HL-60/S4 (cell line): ENCODE measurements around the gene STK33.
"Not testable (repeated sequence)": the region's sequence is repeated elsewhere in the genome, so short reads cannot be mapped to it uniquely, and the experiment has no call there.

Experiments used
- in situ Hi-C: fragments of 300-500 bp; cut with MboI; formaldehyde crosslinking; loops from 2 replicates; pipeline ENCODE4 v1.14.3; 2022; ENCODE audit warnings: low sequenced_read_pairs

Gene STK33

DNA sequence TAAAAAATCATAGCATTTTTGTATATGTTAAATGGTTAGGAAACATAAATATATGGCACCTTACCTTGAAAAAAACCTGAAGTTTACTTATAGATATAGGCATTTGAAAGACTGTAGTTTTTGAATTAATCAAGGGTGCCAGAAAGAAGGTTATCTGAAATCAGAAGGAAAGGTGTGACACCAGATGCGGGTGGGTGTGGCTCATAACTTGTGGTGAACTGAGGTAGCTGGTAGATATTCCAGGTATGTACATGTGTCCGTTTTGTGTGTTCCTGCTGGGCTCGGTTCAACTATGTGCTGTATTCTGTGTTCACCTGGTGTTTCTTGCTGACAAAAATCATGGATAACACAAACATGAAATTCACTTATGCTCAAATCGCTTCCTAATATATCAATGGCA lies 35.6 kb downstream of the STK33 start:
- in situ Hi-C loops = loop anchor here (25.0 kb wide), 1 partner anchor 321 kb away; no protein-coding TSS in a partner anchor

GRCh38 chr11:8545698-8546366 lies 48.2 kb downstream of the STK33 start:
- in situ Hi-C loops = no loop called here

DNA sequence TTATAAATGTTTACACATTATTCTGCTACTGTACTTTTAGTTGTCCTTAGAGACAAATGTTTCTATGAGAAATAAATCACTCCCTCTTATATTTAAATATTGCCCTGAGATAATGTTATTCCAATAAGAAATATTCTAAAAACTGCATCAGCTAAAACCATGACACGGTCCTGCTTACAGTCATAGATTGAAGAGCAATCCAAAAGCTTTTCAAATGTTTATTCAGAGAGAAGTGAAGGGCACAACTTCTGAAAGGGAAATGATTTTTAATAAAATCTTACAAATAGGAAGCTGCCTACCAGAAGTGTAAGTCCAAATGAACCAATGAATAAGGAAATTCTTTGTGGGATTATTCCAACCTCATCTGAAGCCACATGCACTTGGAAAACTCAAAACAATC lies 49.2 kb downstream of the STK33 start:
- in situ Hi-C loops = no loop called here

DNA sequence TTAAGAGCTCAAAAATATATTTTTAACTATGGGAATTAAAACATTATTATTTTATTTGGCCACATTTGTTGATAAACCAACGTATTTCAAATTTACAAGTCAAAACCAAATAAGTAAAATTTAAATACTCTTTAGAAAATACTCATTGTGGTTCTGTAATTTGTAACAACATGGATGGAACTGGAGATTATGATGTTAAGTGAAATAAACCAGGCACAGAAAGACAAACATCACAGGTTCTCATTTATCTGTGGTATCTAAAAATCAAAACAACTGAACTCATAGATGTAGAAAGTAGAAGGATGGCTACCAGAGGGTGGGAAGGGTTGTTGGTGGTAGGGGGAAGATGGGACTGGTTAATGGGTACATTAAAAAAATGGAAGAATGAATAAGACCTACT lies 50.8 kb downstream of the STK33 start:
- in situ Hi-C loops = no loop called here

DNA sequence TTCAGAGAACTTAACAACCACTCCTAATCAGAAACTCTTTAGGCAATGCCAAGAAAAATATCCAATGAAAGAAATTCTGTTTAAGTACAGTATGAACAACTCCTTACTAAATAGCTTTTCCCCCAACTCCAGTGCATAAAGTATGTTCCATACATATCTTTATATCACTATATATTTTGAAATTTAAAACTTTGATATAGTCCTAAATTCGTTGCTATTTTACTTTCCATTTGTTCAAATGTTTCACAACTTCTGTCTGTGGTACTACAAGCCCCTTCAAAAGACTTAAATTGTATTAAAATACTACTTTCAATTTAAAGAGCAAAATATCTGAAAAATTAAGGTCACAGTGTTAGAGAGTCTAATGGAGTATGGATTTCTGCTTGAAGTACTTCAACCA lies 52.6 kb downstream of the STK33 start:
- in situ Hi-C loops = no loop called here

DNA sequence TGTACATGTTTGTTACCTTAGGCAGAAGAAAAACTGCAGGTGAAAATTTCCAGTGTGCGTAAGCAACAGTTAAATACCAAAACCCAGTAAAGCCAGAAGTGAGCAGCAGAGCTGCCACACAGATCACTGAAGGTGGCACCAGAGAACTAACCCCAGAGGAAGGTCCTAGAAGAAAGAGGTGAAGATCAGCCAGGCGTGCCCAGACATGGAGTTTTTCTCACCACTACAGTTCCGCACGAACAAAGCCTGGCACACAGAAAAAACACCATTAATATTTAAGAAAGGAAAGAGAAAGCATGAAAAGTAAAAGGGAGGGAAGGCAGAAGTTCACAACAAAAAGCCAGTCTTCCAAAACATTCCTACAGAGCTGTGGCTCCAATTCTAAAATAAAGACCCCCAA lies 60.7 kb downstream of the STK33 start:
- in situ Hi-C loops = no loop called here

- in situ Hi-C loops = no loop called here
Observed at GRCh38 chr11:8532475-8532874, 61.6 kb downstream of the STK33 start.

- in situ Hi-C loops = no loop called here
Observed at GRCh38 chr11:8531982-8532381, 62.0 kb downstream of the STK33 start.

DNA sequence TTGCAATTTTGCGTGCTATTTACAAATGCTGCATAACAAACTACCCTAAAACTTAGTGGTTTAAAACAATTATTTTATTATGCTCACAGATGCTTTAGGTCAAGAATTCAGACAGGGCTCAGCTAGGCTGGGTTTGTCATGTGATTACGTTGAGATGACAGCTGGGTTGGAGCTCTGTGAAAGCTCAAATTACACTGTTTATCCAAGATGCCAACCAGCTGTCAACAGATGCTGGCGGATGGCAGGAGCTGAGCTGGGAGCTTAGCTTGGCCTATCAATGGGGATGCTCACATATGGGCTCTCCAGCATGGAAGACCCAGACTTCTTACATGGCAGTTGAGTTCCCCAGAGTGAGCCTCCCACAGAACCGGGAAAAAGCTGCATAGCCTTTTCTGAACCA lies 62.7 kb downstream of the STK33 start:
- in situ Hi-C loops = no loop called here

GRCh38 chr11:8527939-8528338 lies 66.1 kb downstream of the STK33 start:
- in situ Hi-C loops = no loop called here

DNA sequence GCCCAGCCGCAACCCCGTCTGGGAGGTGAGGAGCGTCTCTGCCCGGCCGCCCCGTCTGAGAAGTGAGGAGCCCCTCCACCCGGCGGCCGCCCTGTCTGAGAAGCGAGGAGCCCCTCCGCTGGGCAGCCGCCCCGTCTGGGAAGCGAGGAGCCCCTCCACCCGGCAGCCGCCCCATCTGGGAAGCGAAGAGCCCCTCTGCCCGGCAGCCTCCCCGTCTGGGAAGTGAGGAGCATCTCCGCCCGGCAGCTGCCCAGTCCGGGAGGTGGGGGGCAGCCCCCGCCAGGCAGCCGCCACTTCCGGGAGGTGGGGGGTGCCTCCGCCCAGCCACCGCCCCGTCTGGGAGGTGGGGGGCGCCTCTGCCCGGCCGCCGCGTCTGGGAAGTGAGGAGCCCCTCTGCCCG lies 70.6 kb downstream of the STK33 start:
- in situ Hi-C loops = no loop called here

- in situ Hi-C loops = no loop called here
Observed at GRCh38 chr11:8512547-8512946, 81.5 kb downstream of the STK33 start.

DNA sequence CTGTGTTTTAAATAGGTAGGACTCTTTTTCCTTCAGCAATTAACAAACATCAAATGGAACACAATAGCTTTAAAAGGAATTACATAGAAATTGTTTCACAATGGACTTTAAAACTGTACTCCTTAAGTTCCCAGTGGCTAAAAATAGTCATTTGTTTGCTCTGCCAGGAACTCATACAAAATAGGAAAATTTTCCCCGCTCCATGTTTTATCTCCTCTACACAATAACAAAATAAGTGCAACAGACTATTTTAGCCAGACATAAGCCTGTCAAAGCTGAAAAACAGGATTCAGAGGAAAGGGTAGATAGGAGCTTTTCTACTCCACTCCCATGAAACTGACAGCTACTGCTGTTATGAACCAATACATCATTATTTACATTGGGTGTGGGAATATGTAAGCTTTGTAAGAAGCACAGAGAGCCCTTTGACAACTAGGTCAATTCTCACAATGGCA lies 90.1 kb downstream of the STK33 start:
- in situ Hi-C loops = no loop called here

- in situ Hi-C loops = no loop called here
Observed at GRCh38 chr11:8501836-8502235, 92.2 kb downstream of the STK33 start.

GRCh38 chr11:8488395-8488794 lies 105.6 kb downstream of the STK33 start:
- in situ Hi-C loops = no loop called here

GRCh38 chr11:8487261-8487660 lies 106.8 kb downstream of the STK33 start:
- in situ Hi-C loops = no loop called here

- in situ Hi-C loops = no loop called here
Observed at GRCh38 chr11:8484251-8484650, 109.8 kb downstream of the STK33 start.

DNA sequence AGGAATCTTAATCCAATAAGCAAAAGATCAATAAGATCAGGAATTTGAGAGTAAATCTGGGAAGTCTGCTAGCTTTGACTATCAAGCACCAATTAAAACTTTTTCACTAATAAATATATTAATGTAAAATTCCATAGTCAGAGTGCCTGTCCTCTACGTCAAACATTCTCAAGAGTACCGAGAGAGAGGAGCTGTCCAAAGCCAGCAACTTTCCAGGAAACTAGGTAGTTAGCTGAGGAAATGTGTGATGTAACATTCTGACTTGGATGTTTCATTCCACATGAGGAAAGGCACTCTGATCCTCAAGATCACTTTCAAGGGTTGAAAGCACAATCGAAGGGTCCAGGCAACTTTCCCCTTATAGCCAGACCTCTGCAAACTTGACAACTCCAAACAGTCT lies 113.2 kb downstream of the STK33 start:
- in situ Hi-C loops = no loop called here

DNA sequence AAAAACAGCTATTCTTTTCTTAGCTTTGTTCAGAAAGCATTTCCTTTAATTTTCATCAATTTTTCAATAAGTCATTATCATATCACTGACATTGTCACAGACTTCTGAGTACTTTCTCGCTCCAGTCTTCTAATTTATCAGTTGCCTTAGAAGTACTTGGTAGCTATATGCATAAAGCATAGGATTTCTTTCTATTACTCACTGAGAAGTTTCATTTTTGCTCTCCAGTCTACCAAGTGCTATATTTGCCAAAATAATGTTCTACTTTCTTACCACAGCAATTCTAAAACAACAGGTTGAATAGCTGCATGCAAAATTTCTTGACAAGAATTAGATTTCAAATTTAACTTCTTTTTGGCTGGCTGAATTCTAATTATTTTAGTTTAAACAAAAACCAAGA lies 116.3 kb downstream of the STK33 start:
- in situ Hi-C loops = no loop called here

- in situ Hi-C loops = no loop called here
Observed at GRCh38 chr11:8477151-8477550, 116.9 kb downstream of the STK33 start.

- in situ Hi-C loops = not testable (repeated sequence)
Observed at GRCh38 chr11:8467806-8468205, 126.2 kb downstream of the STK33 start.

GRCh38 chr11:8467356-8467755 lies 126.7 kb downstream of the STK33 start:
- in situ Hi-C loops = not testable (repeated sequence)

DNA sequence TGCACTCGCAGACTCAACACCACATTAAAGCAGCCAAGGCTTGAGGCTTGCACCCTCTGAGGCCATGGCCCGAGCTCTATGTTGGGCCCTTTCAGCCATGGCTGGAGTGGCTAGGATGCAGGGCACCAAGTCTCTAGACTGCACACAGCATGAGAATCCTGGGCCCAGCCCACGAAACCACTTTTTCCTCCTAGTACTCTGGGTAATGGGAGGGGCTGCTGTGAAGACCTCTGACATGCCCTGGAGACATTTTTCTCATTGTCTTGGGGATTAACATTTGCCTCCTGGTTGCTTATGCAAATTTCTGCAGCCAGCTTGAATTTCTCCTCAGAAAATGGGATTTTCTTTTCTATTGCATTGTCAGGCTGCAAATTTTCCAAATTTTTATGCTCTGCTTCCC lies 127.1 kb downstream of the STK33 start:
- in situ Hi-C loops = not testable (repeated sequence)
